Epithelial cell of esophagus (primary cell): ENCODE results near the gene SUSD5.
"Not testable (repeated sequence)": the region's sequence is repeated elsewhere in the genome, so short reads cannot be mapped to it uniquely, and the experiment has no call there.

ENCODE experiments used
- DNase-seq: peaks from one replicate; pipeline ENCODE4 v3.0.0; 2010; ENCODE audit warnings: low read depth
- H3K4me3 ChIP-seq: 2 replicates; pipeline ENCODE4 v1.5.1; 2011; ENCODE audit warnings: mild to moderate bottlenecking, low read length, control low read depth
- TF ChIP-seq, protein P1 (sequence below): IDR thresholded peaks from 2 replicates; pipeline ENCODE4 v1.5.1; 2011; ENCODE audit warnings: low read depth, mild to moderate bottlenecking, low read length, control low read depth, inconsistent platforms; ENCODE audit not compliant: insufficient read depth; ENCODE audit errors: missing control alignments

The SUSD5 gene

DNA sequence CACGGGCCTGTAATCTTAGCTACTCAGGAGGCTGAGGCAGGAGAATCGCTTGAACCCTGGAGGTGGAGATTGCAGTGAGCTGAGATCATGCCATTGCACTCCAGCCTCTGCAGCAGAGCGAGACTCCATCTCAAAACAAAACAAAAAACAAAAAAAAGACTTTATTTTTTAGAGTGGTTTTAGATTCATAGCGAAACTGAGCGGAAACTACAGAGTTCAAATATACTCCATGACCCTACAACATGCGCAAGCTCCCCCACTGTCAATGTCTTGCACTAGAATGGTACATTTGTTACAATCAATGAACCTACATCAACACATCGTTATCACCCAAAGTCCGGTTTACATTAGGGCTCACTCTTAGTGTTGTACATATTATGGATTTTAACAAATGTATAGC lies 107.0 kb downstream of the SUSD5 start:
- no peak overlapping the region for H3K4me3 ChIP-seq
- no peak for DNase-seq
- TF ChIP-seq, protein P1, sequence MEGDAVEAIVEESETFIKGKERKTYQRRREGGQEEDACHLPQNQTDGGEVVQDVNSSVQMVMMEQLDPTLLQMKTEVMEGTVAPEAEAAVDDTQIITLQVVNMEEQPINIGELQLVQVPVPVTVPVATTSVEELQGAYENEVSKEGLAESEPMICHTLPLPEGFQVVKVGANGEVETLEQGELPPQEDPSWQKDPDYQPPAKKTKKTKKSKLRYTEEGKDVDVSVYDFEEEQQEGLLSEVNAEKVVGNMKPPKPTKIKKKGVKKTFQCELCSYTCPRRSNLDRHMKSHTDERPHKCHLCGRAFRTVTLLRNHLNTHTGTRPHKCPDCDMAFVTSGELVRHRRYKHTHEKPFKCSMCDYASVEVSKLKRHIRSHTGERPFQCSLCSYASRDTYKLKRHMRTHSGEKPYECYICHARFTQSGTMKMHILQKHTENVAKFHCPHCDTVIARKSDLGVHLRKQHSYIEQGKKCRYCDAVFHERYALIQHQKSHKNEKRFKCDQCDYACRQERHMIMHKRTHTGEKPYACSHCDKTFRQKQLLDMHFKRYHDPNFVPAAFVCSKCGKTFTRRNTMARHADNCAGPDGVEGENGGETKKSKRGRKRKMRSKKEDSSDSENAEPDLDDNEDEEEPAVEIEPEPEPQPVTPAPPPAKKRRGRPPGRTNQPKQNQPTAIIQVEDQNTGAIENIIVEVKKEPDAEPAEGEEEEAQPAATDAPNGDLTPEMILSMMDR: no peak

DNA sequence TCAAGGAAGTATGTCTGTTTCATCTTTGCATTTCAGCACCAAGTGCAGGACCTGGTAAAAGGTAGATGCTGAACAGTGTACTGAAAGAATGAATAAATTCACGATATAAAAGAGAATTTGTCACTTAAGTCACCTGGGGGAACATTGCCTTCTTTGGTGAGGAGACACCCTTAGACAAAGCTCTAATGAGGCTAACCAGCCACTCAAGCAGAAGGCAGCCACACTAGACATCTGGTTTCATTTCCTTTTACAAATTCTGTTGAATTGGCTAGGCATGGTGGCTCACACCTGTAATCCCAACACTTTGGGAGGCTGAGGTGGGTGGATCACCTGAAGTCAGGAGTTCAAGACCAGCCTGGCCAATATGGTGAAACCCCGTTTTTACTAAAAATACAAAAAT lies 111.8 kb downstream of the SUSD5 start:
- not testable (repeated sequence) for DNase-seq, H3K4me3 ChIP-seq

DNA sequence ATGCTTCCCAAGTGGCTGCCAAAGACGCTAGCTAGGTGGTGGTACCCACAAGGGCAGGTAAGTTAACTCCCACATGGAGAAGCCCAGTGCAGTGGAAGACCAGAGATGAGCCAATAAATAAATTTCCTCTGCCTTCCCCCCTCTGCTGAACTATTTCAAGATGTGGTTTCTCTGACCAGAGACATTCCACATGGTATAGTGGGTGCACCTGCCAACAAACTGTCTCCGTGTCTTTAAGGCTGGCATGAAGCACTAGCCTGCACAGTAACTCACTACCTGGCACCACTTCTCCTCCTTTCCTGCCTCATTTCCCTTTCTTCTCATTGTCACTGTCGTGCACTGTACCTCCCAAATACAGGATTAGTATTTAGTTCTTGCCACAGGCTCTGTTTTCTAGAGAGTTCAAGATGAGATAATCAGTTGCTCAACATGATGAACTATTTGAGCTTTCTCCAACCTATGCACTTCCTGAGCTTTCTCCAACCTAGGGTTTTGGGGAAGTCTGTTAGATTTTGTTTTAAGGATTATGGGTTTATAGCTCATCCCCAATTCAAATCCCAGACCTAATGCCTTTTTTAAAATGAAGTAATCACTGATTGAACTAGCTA lies 113.2 kb downstream of the SUSD5 start:
- no peak overlapping the region for H3K4me3 ChIP-seq
- TF ChIP-seq, protein P1: no peak
- DNase-seq: no peak

DNA sequence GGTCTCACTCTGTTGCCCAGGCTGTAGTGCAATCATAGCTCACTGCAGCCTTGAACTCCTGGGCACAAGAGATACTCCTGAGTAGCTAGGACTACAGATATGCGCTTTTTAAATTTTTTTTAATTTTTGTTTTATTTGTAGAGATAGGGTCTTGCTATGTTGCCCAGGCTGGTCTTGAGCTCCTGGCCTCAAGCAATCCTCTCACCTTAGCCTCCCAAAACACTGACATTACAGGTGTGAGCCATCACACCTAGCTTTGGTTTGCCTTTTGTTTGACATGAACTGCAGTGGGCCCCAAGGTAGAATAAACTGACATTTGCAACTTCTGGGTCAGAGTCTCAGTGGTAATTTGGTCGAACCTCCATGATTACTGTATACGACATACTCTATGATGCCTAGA lies 113.8 kb downstream of the SUSD5 start:
- no peak overlapping the region for H3K4me3 ChIP-seq
- DNase-seq: no peak
- TF ChIP-seq, protein P1: no peak

DNA sequence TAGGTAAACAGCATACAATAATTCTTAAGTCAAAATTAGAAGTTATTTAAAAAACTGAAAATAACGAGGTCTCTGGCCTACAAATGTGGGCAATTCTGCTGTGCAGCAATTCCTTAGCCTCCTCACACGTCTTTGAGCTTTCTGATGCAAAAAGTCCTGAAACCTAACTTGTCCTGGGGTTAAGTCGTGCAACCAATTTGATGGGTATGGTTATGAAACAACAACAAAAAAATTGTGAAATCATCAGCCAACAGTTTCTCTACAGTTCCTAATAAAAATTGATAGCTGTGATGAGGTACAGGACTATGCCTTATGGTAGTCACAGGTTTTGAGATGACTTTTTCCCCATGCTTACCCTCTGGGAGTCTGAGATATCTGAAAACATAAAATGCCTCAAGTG lies 115.1 kb downstream of the SUSD5 start:
- no peak for DNase-seq
- H3K4me3 ChIP-seq: no peak overlapping the region
- TF ChIP-seq, protein P1: no peak

DNA sequence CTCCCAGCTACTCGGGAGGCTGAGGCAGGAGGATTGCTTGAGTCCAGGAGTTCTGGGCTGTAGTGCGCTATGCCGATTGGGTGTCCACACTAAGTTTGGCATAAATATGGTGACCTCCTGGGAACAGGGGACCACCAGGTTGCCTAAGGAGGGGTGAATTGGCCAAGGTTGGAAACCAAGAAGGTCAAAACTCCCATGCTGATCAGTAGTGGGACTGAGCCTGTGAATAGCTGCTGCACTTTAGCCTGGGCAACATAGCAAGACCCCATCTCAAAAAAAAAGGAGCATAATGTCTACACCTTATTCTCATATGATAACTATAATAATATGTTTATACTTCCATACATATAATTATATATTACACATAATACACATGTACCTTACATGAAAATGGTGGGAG lies 115.6 kb downstream of the SUSD5 start:
- DNase-seq: no peak
- H3K4me3 ChIP-seq: no peak overlapping the region
- TF ChIP-seq, protein P1: no peak

DNA sequence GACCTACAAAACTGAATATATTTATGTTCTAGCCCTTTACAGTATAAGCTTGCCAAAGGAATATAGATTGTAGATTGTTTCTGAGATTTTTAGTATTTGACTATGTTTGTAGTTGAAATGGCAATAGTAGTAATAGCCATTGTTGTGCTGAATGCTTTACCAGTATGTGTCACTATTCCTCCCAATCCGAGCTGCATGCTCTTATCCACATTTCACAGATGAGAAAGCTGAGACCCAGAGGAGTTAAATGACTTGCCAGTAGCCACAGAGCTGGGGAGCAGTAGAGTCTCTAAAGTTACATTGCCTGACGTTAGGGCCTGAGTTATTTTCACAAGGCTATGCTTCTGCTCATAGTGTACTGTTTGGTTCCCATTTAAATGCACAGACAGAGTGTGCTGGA lies 118.4 kb downstream of the SUSD5 start:
- TF ChIP-seq, protein P1: no peak
- no peak for DNase-seq
- no peak overlapping the region for H3K4me3 ChIP-seq
